ENCODE data around the gene ARID1A.

GRCh38 chr1:26829184-26829911, 133.5 kb downstream of the ARID1A start:
- TF ChIP-seq CTCF (IDR thresholded peaks at IDR 0.05; ENCODE audit: borderline replicate concordance, extremely low read depth, low read length, poor library complexity, severe bottlenecking) = no peak
- TF ChIP-seq EZH2 (IDR thresholded peaks at IDR 0.05; ENCODE audit: borderline replicate concordance, low read depth, low read length, severe bottlenecking) = no peak
